Liver (tissue), 9 donors: Measurements from ENCODE around the gene AGPAT4. TPM values are rescaled to one million over a fixed set of nuclear protein-coding genes. Genes with fewer than 3 reads are reported as not detected.

ENCODE experiments used
- DNase-seq: peaks from one replicate; pipeline ENCODE4 v3.0.0-alpha.2; 2017; ENCODE audit warnings: low spot score
- H3K27ac ChIP-seq, 2 donors: one replicate each; pipeline ENCODE4 v1.7.0; 2013; ENCODE audit warnings: inconsistent platforms in 2 of 2, low read length in 2 of 2, control low read depth in 1 of 2, low read depth in 1 of 2, mild to moderate bottlenecking in 1 of 2
- H3K27me3 ChIP-seq, 4 donors: one replicate each; pipeline versions ENCODE4 v1.6.1 to v1.7.0; 2013; ENCODE audit warnings: low read length in 3 of 4, inconsistent platforms in 1 of 4, mild to moderate bottlenecking in 1 of 4, moderate library complexity in 1 of 4; ENCODE audit not compliant: control insufficient read depth in 4 of 4, insufficient read depth in 4 of 4
- H3K36me3 ChIP-seq, 4 donors: one replicate each; pipeline versions ENCODE4 v1.6.1 to v1.7.0; 2013; ENCODE audit warnings: low read length in 3 of 4, mild to moderate bottlenecking in 3 of 4, low read depth in 1 of 4, moderate library complexity in 1 of 4; ENCODE audit not compliant: control insufficient read depth in 4 of 4, insufficient read depth in 3 of 4
- H3K4me1 ChIP-seq, 4 donors: one replicate each; pipeline versions ENCODE4 v1.6.1 to v1.7.0; 2013; ENCODE audit warnings: low read length in 3 of 4, mild to moderate bottlenecking in 3 of 4, moderate library complexity in 1 of 4; ENCODE audit not compliant: control insufficient read depth in 4 of 4, insufficient read depth in 4 of 4
- H3K4me3 ChIP-seq, 3 donors: one replicate each; pipeline versions ENCODE4 v1.6.1 to v1.7.0; 2013; ENCODE audit warnings: low read length in 3 of 3, control low read depth in 1 of 3, low read depth in 1 of 3, mild to moderate bottlenecking in 1 of 3
- H3K9ac ChIP-seq, 2 donors: one replicate each; pipeline ENCODE4 v1.7.0; 2013; ENCODE audit warnings: low read length in 2 of 2, mild to moderate bottlenecking in 2 of 2, moderate library complexity in 2 of 2, control low read depth in 1 of 2, low read depth in 1 of 2
- H3K9me3 ChIP-seq, 4 donors: one replicate each; pipeline versions ENCODE4 v1.6.1 to v1.7.0; 2013; ENCODE audit warnings: low read length in 3 of 4; ENCODE audit not compliant: control insufficient read depth in 4 of 4
- ATF3 ChIP-seq: IDR thresholded peaks from 2 replicates; pipeline ENCODE4 v1.6.1; 2016; ENCODE audit warnings: antibody characterized with exemption
- CTCF ChIP-seq: fragments of 150-350 bp; IDR thresholded peaks from 2 replicates; pipeline ENCODE4 v1.5.1; 2017; ENCODE audit warnings: improper control_type of control experiment, low read depth, low read length; ENCODE audit not compliant: missing input control
- EGR1 ChIP-seq, 2 donors: IDR thresholded peaks; 2 replicates each; pipeline ENCODE4 v1.6.1; 2016 to 2018; ENCODE audit warnings: antibody characterized with exemption in 2 of 2, low read depth in 2 of 2
- FOXA1 ChIP-seq: IDR thresholded peaks from 2 replicates; pipeline ENCODE4 v1.6.1; 2016; ENCODE audit warnings: antibody characterized with exemption
- FOXA2 ChIP-seq: IDR thresholded peaks from 2 replicates; pipeline ENCODE4 v1.6.1; 2016; ENCODE audit warnings: antibody characterized with exemption
- GABPA ChIP-seq, 2 donors: IDR thresholded peaks in 1 of 2; conservative IDR thresholded peaks in 1 of 2; 2 replicates each; pipeline ENCODE4 v1.6.1; 2016; ENCODE audit warnings: antibody characterized with exemption in 2 of 2, mild to moderate bottlenecking in 1 of 2, moderate library complexity in 1 of 2
- HNF4A ChIP-seq, 2 donors: conservative IDR thresholded peaks; 2 replicates each; pipeline ENCODE4 v1.6.1; 2016; ENCODE audit warnings: antibody characterized with exemption in 2 of 2, mild to moderate bottlenecking in 2 of 2
- HNF4G ChIP-seq: IDR thresholded peaks from 2 replicates; pipeline ENCODE4 v1.6.1; 2016; ENCODE audit warnings: antibody characterized with exemption
- JUND ChIP-seq, 2 donors: IDR thresholded peaks; 2 replicates each; pipeline ENCODE4 v1.6.1; 2016; ENCODE audit warnings: antibody characterized with exemption in 2 of 2
- MAX ChIP-seq: IDR thresholded peaks from 2 replicates; pipeline ENCODE4 v1.6.1; 2016; ENCODE audit warnings: antibody characterized with exemption
- NR2F2 ChIP-seq: IDR thresholded peaks from 2 replicates; pipeline ENCODE4 v1.6.1; 2016; ENCODE audit warnings: antibody characterized with exemption
- RAD21 ChIP-seq, 2 donors: IDR thresholded peaks; 2 replicates each; pipeline ENCODE4 v1.6.1; 2016; ENCODE audit warnings: antibody characterized with exemption in 2 of 2, mild to moderate bottlenecking in 2 of 2
- REST ChIP-seq: IDR thresholded peaks from 2 replicates; pipeline ENCODE4 v1.6.1; 2016; ENCODE audit warnings: antibody characterized with exemption, mild to moderate bottlenecking
- RXRA ChIP-seq, 2 donors: IDR thresholded peaks; 2 replicates each; pipeline ENCODE4 v1.6.1; 2017 to 2018; ENCODE audit warnings: antibody characterized with exemption in 2 of 2, mild to moderate bottlenecking in 1 of 2
- SP1 ChIP-seq: IDR thresholded peaks from 2 replicates; pipeline ENCODE4 v1.6.1; 2018; ENCODE audit warnings: antibody characterized with exemption, mild to moderate bottlenecking
- TAF1 ChIP-seq: conservative IDR thresholded peaks from 2 replicates; pipeline ENCODE4 v1.6.1; 2016; ENCODE audit warnings: antibody characterized with exemption, mild to moderate bottlenecking
- YY1 ChIP-seq: IDR thresholded peaks from 2 replicates; pipeline ENCODE4 v1.6.1; 2016; ENCODE audit warnings: antibody characterized with exemption, mild to moderate bottlenecking
- ZBTB33 ChIP-seq: IDR thresholded peaks from 2 replicates; pipeline ENCODE4 v1.6.1; 2016; ENCODE audit warnings: antibody characterized with exemption
- WGBS: extraction: QIAGEN DNeasy Blood & Tissue Kit; methylation state at CpG from one replicate; pipeline ENCODE4 v1.1.7; 2013; 5-methylcytosine and 5-hydroxymethylcytosine counted together
- polyA plus RNA-seq, 2 donors: library from polyadenylated mRNA; stranded (reverse) in 1 of 2; unstranded in 1 of 2; fragments of 200-250 nt in 1 of 2; fragments of >200 nt in 1 of 2; fragmentation: Nextera tagmentation in 1 of 2; extraction: Ambion mirVana in 1 of 2; gene quantifications; one replicate each; pipeline versions ENCODE4 v1.2.1 to v1.2.3, GENCODE V29; 2013 to 2015
- total RNA-seq, 2 donors: library from RNA; depleted of rRNA; stranded (reverse); fragments of >200 nt; gene quantifications; one replicate each; pipeline ENCODE4 v1.2.3, GENCODE V29; 2014
- donor health status: healthy.
- donor health status: healthy.
- donor health status: healthy.
- donor health status: healthy.
- donor health status: healthy.

The AGPAT4 gene
- total and polyA plus RNA-seq, 4 donors = 0.44 to 17.5 (median 0.69) TPM

- H3K4me3 ChIP-seq = no peak overlapping the region
- peak overlapping the region in 1 of 2 donors; percentile 23 for H3K27ac ChIP-seq
- DNase-seq = no peak
- 89% methylated on average over 16 of the region's 16 CpGs for WGBS
- peaks cover 0 to 15% (median 9%) of the 10 kb centered on the region in 4 donors for H3K4me1 ChIP-seq
- no peaks in the 10 kb centered on the region for H3K9me3 ChIP-seq
- H3K27me3 ChIP-seq = no peaks in the 10 kb centered on the region
- H3K36me3 ChIP-seq = no peaks in the 10 kb centered on the region
- TF ChIP-seq ZBTB33 = no peak
- TF ChIP-seq HNF4A (conservative IDR thresholded peaks at IDR 0.05) = no peak
- TF ChIP-seq FOXA2 = no peak
- no peak for TF ChIP-seq NR2F2
- no peak for TF ChIP-seq TAF1
- TF ChIP-seq YY1 = no peak
- no peak for TF ChIP-seq CTCF
- no peak for TF ChIP-seq RAD21 (IDR thresholded peaks at IDR 0.05)
- no peak for TF ChIP-seq ATF3
- no peak for TF ChIP-seq EGR1 (IDR thresholded peaks at IDR 0.05; ENCODE audit: low read depth in 2 of 2)
- no peak for TF ChIP-seq SP1
- TF ChIP-seq JUND (IDR thresholded peaks at IDR 0.05) = no peak
- no peak for TF ChIP-seq GABPA (IDR thresholded peaks at IDR 0.05 in 1 of 2, conservative IDR thresholded peaks at IDR 0.05 in 1 of 2)
- no peak overlapping the region for H3K9ac ChIP-seq
Observed at GRCh38 chr6:161161889-161162624, 111.8 kb downstream of the AGPAT4 start.

- Histone ChIP-seq H3K27me3 (no peaks in the 10 kb centered on the region), H3K27ac (no peak overlapping the region), H3K9me3 (no peaks in the 10 kb centered on the region), H3K9ac (no peak overlapping the region), H3K36me3 (no peaks in the 10 kb centered on the region), H3K4me3 (no peak overlapping the region), H3K4me1 (peaks cover 0 to 15% (median 9%) of the 10 kb centered on the region in 4 donors)
- WGBS = 97% methylated on average over 15 of the region's 15 CpGs
- no peak for DNase-seq
- TF ChIP-seq YY1 (no peak), EGR1 (IDR thresholded peaks at IDR 0.05; ENCODE audit: low read depth in 2 of 2) (no peak), SP1 (no peak), REST (no peak), FOXA1 (no peak), CTCF (no peak), JUND (IDR thresholded peaks at IDR 0.05) (no peak), HNF4A (conservative IDR thresholded peaks at IDR 0.05) (no peak), TAF1 (no peak), MAX (no peak), ZBTB33 (no peak), HNF4G (no peak), RAD21 (IDR thresholded peaks at IDR 0.05) (no peak), NR2F2 (no peak), FOXA2 (no peak), GABPA (IDR thresholded peaks at IDR 0.05 in 1 of 2, conservative IDR thresholded peaks at IDR 0.05 in 1 of 2) (no peak), RXRA (IDR thresholded peaks at IDR 0.05) (no peak)
Observed at GRCh38 chr6:161161121-161161520, 112.7 kb downstream of the AGPAT4 start.
